Bone marrow (tissue), 2 donors: Measurements from ENCODE around the gene INPP5F.
"Not testable (repeated sequence)": the region's sequence is repeated elsewhere in the genome, so short reads cannot be mapped to it uniquely, and the experiment has no call there.

Experiments
- DNase-seq, 2 donors: peaks; one replicate each; lab custom pipeline; 2025; lab: John Stamatoyannopoulos, UW

The INPP5F gene

GRCh38 chr10:119742947-119743648 lies 17.2 kb downstream of the INPP5F start:
- no peak for DNase-seq

GRCh38 chr10:119747940-119748339 lies 22.1 kb downstream of the INPP5F start:
- no peak for DNase-seq

GRCh38 chr10:119748871-119749270 lies 23.0 kb downstream of the INPP5F start:
- no peak for DNase-seq

- DNase-seq, result no peak
Observed at GRCh38 chr10:119749455-119749854, 23.6 kb downstream of the INPP5F start.

GRCh38 chr10:119750391-119751230 lies 24.8 kb downstream of the INPP5F start:
- peak; percentile 8 to 60 for DNase-seq

GRCh38 chr10:119753309-119753708 lies 27.5 kb downstream of the INPP5F start:
- no peak for DNase-seq

GRCh38 chr10:119754085-119754484 lies 28.2 kb downstream of the INPP5F start:
- no peak for DNase-seq

GRCh38 chr10:119754936-119755335 lies 29.1 kb downstream of the INPP5F start:
- no peak for DNase-seq

- DNase-seq, result no peak
Observed at GRCh38 chr10:119755446-119755845, 29.6 kb downstream of the INPP5F start.

GRCh38 chr10:119758448-119759195 lies 32.8 kb downstream of the INPP5F start:
- no peak for DNase-seq

- DNase-seq, result no peak
Observed at GRCh38 chr10:119759832-119760231, 34.0 kb downstream of the INPP5F start.

- no peak for DNase-seq
Observed at GRCh38 chr10:119761106-119761505, 35.3 kb downstream of the INPP5F start.

GRCh38 chr10:119762035-119762434 lies 36.2 kb downstream of the INPP5F start:
- no peak for DNase-seq

GRCh38 chr10:119762805-119763798 lies 37.3 kb downstream of the INPP5F start:
- no peak for DNase-seq

- no peak for DNase-seq
Observed at GRCh38 chr10:119768455-119769094, 42.7 kb downstream of the INPP5F start.

- DNase-seq, result no peak
Observed at GRCh38 chr10:119769886-119770285, 44.0 kb downstream of the INPP5F start.

- no peak for DNase-seq
Observed at GRCh38 chr10:119770928-119771327, 45.1 kb downstream of the INPP5F start.

- DNase-seq, result no peak
Observed at GRCh38 chr10:119772334-119772733, 46.5 kb downstream of the INPP5F start.

GRCh38 chr10:119773041-119773440 lies 47.2 kb downstream of the INPP5F start:
- DNase-seq, result not testable (repeated sequence)

GRCh38 chr10:119775529-119775928 lies 49.7 kb downstream of the INPP5F start:
- DNase-seq, result no peak

GRCh38 chr10:119776536-119776935 lies 50.7 kb downstream of the INPP5F start:
- no peak for DNase-seq
